Stimulated activated naive CD4-positive, alpha-beta T cell treated with Interleukin-2 at 50 U/mL for 16 hours (primary cell): ENCODE results near the gene PEX5L.
"Not testable (repeated sequence)": the region's sequence is repeated elsewhere in the genome, so short reads cannot be mapped to it uniquely, and the experiment has no call there.

Source experiments
- DNase-seq: peaks from one replicate; lab custom pipeline; 2025; lab: John Stamatoyannopoulos, UW

The PEX5L gene

GRCh38 chr3:180008318-180008717 is 28.4 kb downstream of the PEX5L start:
- not testable (repeated sequence) for DNase-seq

- no peak for DNase-seq
Measured at GRCh38 chr3:180004542-180004941, 32.2 kb downstream of the PEX5L start.

GRCh38 chr3:180002006-180002405 is 34.7 kb downstream of the PEX5L start:
- no peak for DNase-seq

- DNase-seq, result no peak
Measured at GRCh38 chr3:180000500-180000899, 36.2 kb downstream of the PEX5L start.

GRCh38 chr3:179995406-179995805 is 41.3 kb downstream of the PEX5L start:
- no peak for DNase-seq

GRCh38 chr3:179991883-179992282 is 44.9 kb downstream of the PEX5L start:
- no peak for DNase-seq

GRCh38 chr3:179991104-179991503 is 45.6 kb downstream of the PEX5L start:
- no peak for DNase-seq

- no peak for DNase-seq
Measured at GRCh38 chr3:179981646-179982045, 55.1 kb downstream of the PEX5L start.

- DNase-seq, result no peak
Measured at GRCh38 chr3:179977356-179977755, 59.4 kb downstream of the PEX5L start.

GRCh38 chr3:179973931-179974361 is 62.8 kb downstream of the PEX5L start:
- no peak for DNase-seq

- DNase-seq, result no peak
Measured at GRCh38 chr3:179972881-179973423, 63.8 kb downstream of the PEX5L start.

- DNase-seq, result no peak
Measured at GRCh38 chr3:179971280-179971679, 65.5 kb downstream of the PEX5L start.

- DNase-seq, result no peak
Measured at GRCh38 chr3:179970746-179971145, 66.0 kb downstream of the PEX5L start.

- no peak for DNase-seq
Measured at GRCh38 chr3:179969525-179969924, 67.2 kb downstream of the PEX5L start.

GRCh38 chr3:179967622-179968021 is 69.1 kb downstream of the PEX5L start:
- no peak for DNase-seq

GRCh38 chr3:179964890-179965289 is 71.8 kb downstream of the PEX5L start:
- no peak for DNase-seq

- DNase-seq, result no peak
Measured at GRCh38 chr3:179962629-179963387, 73.9 kb downstream of the PEX5L start.

GRCh38 chr3:179961703-179962078 is 75.0 kb downstream of the PEX5L start:
- no peak for DNase-seq

GRCh38 chr3:179961071-179961702 is 75.5 kb downstream of the PEX5L start:
- no peak for DNase-seq

GRCh38 chr3:179958759-179959158 is 78.0 kb downstream of the PEX5L start:
- DNase-seq, result no peak

- DNase-seq, result no peak
Measured at GRCh38 chr3:179958143-179958542, 78.6 kb downstream of the PEX5L start.

GRCh38 chr3:179957264-179957845 is 79.4 kb downstream of the PEX5L start:
- no peak for DNase-seq

GRCh38 chr3:179956416-179956830 is 80.3 kb downstream of the PEX5L start:
- DNase-seq, result no peak
